ENCODE measurements around the gene LRRC27. TPM values are rescaled to one million over a fixed set of nuclear protein-coding genes. Genes with fewer than 3 reads are reported as not detected.
A peak's percentile ranks its signal among the peaks of the same experiment; 100 is the strongest.

LRRC27 gene
- total RNA-seq, 4 donors from 2014 or later: 1.5 to 5.3 (median 2.4) TPM

DNA sequence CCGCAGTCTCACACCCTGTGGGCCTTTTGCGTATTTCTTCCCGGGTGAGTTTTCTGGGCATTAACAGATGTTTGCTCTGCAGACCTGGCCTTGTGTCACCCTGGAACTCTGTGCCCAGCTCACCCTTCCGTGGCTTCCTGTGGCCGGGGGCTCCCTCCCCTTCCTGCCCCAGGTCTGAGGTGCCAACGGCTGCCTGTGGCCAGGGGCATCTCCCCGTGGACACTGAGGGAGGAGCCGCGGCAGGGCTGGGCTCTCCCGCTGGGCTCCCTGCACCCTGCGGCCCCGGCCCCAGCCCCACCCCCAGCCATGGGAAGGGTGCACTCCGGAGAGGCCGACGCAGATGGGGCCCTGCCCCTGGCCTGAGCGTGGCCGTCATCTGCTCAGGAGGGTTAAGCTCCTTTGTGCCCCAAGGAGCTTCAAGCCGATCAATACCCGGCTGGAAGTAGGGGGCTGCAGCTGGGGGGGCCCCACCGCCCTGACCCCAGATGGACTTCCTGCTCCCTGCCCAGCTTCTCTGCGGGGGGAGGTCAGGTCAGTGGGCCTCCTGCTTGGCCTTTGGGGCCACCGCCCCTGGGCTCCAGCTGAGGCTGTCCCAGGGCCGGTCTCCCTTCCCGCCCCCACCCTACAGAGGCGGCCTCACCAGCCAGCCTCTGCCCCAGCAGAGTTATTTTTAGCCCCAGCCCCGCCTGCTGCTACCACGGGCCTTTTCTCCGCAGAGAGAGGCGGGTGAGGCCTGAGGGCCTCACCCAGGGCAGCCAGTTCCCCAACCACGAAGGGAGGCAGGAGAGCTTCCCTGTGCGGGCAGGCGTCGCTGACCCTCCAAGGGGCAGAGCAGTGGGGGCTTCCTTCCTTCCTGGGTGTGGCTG is 89.2 kb downstream of the LRRC27 start:
- peak overlapping the region in 3 of 4 donors; percentile 9 to 46 (median 10) for H3K4me3 ChIP-seq
- intact Hi-C loops (cut with DNase I): no loop called here
- TF ChIP-seq, protein P1, sequence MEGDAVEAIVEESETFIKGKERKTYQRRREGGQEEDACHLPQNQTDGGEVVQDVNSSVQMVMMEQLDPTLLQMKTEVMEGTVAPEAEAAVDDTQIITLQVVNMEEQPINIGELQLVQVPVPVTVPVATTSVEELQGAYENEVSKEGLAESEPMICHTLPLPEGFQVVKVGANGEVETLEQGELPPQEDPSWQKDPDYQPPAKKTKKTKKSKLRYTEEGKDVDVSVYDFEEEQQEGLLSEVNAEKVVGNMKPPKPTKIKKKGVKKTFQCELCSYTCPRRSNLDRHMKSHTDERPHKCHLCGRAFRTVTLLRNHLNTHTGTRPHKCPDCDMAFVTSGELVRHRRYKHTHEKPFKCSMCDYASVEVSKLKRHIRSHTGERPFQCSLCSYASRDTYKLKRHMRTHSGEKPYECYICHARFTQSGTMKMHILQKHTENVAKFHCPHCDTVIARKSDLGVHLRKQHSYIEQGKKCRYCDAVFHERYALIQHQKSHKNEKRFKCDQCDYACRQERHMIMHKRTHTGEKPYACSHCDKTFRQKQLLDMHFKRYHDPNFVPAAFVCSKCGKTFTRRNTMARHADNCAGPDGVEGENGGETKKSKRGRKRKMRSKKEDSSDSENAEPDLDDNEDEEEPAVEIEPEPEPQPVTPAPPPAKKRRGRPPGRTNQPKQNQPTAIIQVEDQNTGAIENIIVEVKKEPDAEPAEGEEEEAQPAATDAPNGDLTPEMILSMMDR (IDR thresholded peaks at IDR 0.05): no peak
- TF ChIP-seq POLR2A (IDR thresholded peaks at IDR 0.05): peak in 1 of 4 donors; percentile 47
- H3K9me3 ChIP-seq: no peaks in the 10 kb centered on the region
- H3K4me1 ChIP-seq: peaks cover 55 to 89% (median 63%) of the 10 kb centered on the region in 3 donors
- H3K27me3 ChIP-seq: no peaks in the 10 kb centered on the region
- WGBS, 2 donors: 17 to 35% methylated on average over 6 to 8 of the region's 33 CpGs
- no peak for DNase-seq
- peaks cover 0 to 13% (median 0%) of the 10 kb centered on the region in 3 donors for H3K36me3 ChIP-seq
- peak overlapping the region; percentile 77 to 94 (median 92) for H3K27ac ChIP-seq

DNA sequence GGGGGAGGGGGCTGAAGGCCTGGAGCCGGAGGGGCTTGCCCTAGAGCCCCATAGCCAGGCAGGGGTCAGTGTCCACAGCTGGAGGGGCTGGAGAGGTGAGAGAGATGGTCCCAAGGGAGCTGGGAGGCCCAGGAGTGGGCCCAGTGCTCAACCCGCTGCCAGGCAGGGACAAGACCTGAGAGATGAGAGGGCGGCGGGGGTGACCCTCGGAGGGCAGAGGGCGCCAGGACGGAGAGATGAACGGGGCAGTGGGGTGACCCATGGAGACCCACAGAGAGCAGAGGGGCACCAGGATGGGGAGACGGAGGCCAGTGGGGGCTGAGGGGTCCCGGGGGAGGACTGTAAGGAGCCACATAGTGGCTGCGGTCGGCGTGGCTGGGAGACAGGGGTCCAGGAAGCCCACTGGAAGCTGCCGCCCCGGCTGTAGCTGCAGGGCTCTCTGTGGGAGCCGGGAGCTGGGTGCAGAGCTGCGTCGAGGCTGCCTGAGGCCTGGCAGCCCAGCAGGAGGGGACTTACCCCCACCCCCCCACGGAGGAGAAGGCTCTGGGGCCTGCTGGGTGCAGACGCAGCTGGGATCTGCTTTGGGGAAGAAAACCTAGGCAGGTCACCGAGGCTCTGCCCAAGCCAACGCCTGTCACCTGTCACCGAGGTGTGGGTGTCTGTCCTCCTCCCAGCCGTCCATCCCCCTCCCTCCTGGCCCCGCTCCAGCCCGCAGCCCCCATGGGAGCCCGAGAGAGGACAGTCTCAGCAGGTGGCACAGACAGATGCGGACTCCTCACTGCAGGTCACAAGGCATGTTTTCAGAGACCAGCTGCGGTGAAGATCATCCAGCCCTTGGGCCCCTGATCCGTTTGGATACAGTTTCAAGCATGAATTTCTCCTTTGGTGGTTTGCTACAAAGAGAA is 90.1 kb downstream of the LRRC27 start:
- Histone ChIP-seq H3K27me3 (no peaks in the 10 kb centered on the region), H3K9me3 (no peaks in the 10 kb centered on the region), H3K27ac (peak overlapping the region; percentile 77 to 94 (median 92)), H3K36me3 (peaks cover 0 to 5% (median 0%) of the 10 kb centered on the region in 3 donors), H3K4me1 (peaks cover 55 to 80% (median 63%) of the 10 kb centered on the region in 3 donors), H3K4me3 (peak overlapping the region in 1 of 4 donors; percentile 46)
- 75 to 84% methylated on average over 14 to 15 of the region's 30 CpGs for WGBS, 2 donors
- intact Hi-C loops (cut with DNase I): no loop called here
- no peak for TF ChIP-seq POLR2A (IDR thresholded peaks at IDR 0.05)
- TF ChIP-seq, protein P1 (IDR thresholded peaks at IDR 0.05): no peak
- no peak for DNase-seq

- H3K4me1 ChIP-seq: peaks cover 45 to 70% (median 58%) of the 10 kb centered on the region in 3 donors
Observed at GRCh38 chr10:132422903-132423825, 91.2 kb downstream of the LRRC27 start.

More at GRCh38 chr10:132422903-132423825, 91.2 kb downstream of the LRRC27 start:
- no peak for DNase-seq
- intact Hi-C loops (cut with DNase I): no loop called here
- no peaks in the 10 kb centered on the region for H3K9me3 ChIP-seq
- H3K4me3 ChIP-seq: no peak overlapping the region
- peaks cover 0 to 9% (median 0%) of the 10 kb centered on the region in 3 donors for H3K36me3 ChIP-seq
- 71 to 75% methylated on average over 21 to 25 of the region's 26 CpGs for WGBS, 2 donors
- no peak for TF ChIP-seq POLR2A (IDR thresholded peaks at IDR 0.05)
- TF ChIP-seq, protein P1 (IDR thresholded peaks at IDR 0.05): no peak
- H3K27ac ChIP-seq: peak overlapping the region; percentile 77 to 94 (median 92)
- H3K27me3 ChIP-seq: no peaks in the 10 kb centered on the region

Data from esophagus squamous epithelium (tissue), 5 donors.